ENCODE measurements around the gene GABBR2.
A peak's percentile ranks its signal among the peaks of the same experiment; 100 is the strongest.
"Not testable (repeated sequence)": the region's sequence is repeated elsewhere in the genome, so short reads cannot be mapped to it uniquely, and the experiment has no call there.

Gene GABBR2

GRCh38 chr9:98310752-98311392 lies 397.9 kb downstream of the GABBR2 start:
- no peak for DNase-seq

- no peak for DNase-seq
Measured at GRCh38 chr9:98306384-98307145, 402.2 kb downstream of the GABBR2 start.

- no peak for DNase-seq
Measured at GRCh38 chr9:98304381-98304780, 404.4 kb downstream of the GABBR2 start.

GRCh38 chr9:98303633-98304125 lies 405.1 kb downstream of the GABBR2 start:
- no peak for DNase-seq

GRCh38 chr9:98302938-98303632 lies 405.6 kb downstream of the GABBR2 start:
- DNase-seq = no peak

GRCh38 chr9:98302150-98302549 lies 406.6 kb downstream of the GABBR2 start:
- no peak for DNase-seq

- no peak for DNase-seq
Measured at GRCh38 chr9:98300611-98301010, 408.1 kb downstream of the GABBR2 start.

GRCh38 chr9:98298476-98298875 lies 410.3 kb downstream of the GABBR2 start:
- no peak for DNase-seq

- DNase-seq = no peak
Measured at GRCh38 chr9:98295824-98296223, 412.9 kb downstream of the GABBR2 start.

- no peak for DNase-seq
Measured at GRCh38 chr9:98291820-98292219, 416.9 kb downstream of the GABBR2 start.

GRCh38 chr9:98290411-98290810 lies 418.3 kb downstream of the GABBR2 start:
- DNase-seq = no peak

GRCh38 chr9:98289614-98290201 lies 419.0 kb downstream of the GABBR2 start:
- no peak for DNase-seq

GRCh38 chr9:98288881-98289280 lies 419.9 kb downstream of the GABBR2 start:
- no peak for DNase-seq

GRCh38 chr9:98287384-98287783 lies 421.4 kb downstream of the GABBR2 start:
- no peak for DNase-seq

GRCh38 chr9:98285446-98285845 lies 423.3 kb downstream of the GABBR2 start:
- DNase-seq = no peak

- DNase-seq = no peak
Measured at GRCh38 chr9:98284754-98285153, 424.0 kb downstream of the GABBR2 start.

GRCh38 chr9:98283143-98283542 lies 425.6 kb downstream of the GABBR2 start:
- DNase-seq = not testable (repeated sequence)

- no peak for DNase-seq
Measured at GRCh38 chr9:98281281-98281680, 427.5 kb downstream of the GABBR2 start.

GRCh38 chr9:98280574-98280973 lies 428.2 kb downstream of the GABBR2 start:
- peak; percentile 38 for DNase-seq

- no peak for DNase-seq
Measured at GRCh38 chr9:98280162-98280561, 428.6 kb downstream of the GABBR2 start.

GRCh38 chr9:98276907-98277469 lies 431.7 kb downstream of the GABBR2 start:
- DNase-seq = no peak

- DNase-seq = no peak
Measured at GRCh38 chr9:98275159-98275558, 433.6 kb downstream of the GABBR2 start.

- no peak for DNase-seq
Measured at GRCh38 chr9:98272083-98272482, 436.7 kb downstream of the GABBR2 start.

Data from DMS153 (cell line).